DND-41 (cell line): ENCODE data around the gene MPV17.

Experiments
- ATAC-seq: fragments of 200-7000 bp; cut with Tn5 transposase; 3 replicates; pipeline ENCODE4 v1.9.1; 2021; ENCODE audit warnings: low read depth; ENCODE audit not compliant: insufficient read depth
- DNase-seq: peaks from one replicate; pipeline ENCODE4 v3.0.0-alpha.2; 2020
- H2AFZ ChIP-seq: 2 replicates; pipeline ENCODE4 v1.6.0; 2012; ENCODE audit warnings: low read depth, low read length
- H3K27ac ChIP-seq: 2 replicates; pipeline ENCODE4 v1.5.1; 2012; ENCODE audit warnings: low read length, inconsistent platforms
- H3K27me3 ChIP-seq: fragments of 200-600 bp; sonication (generic); 2 replicates; pipeline ENCODE4 v1.6.0; 2012; ENCODE audit warnings: low read length, mild to moderate bottlenecking, inconsistent platforms; ENCODE audit not compliant: insufficient read depth, poor library complexity
- H3K36me3 ChIP-seq: 2 replicates; pipeline ENCODE4 v1.5.1; 2012; ENCODE audit warnings: low read length, inconsistent platforms; ENCODE audit not compliant: insufficient read depth
- H3K4me1 ChIP-seq: 2 replicates; pipeline ENCODE4 v1.5.1; 2012; ENCODE audit warnings: mild to moderate bottlenecking, low read length; ENCODE audit not compliant: insufficient read depth
- H3K4me2 ChIP-seq: 2 replicates; pipeline ENCODE4 v1.6.0; 2012; ENCODE audit warnings: mild to moderate bottlenecking, moderate library complexity, low read length, inconsistent platforms; ENCODE audit not compliant: insufficient read depth
- H3K4me3 ChIP-seq, 2 experiments: fragments of 200-600 bp in 1 of 2; shearing (Covaris generic) in 1 of 2; 2 replicates each; pipeline ENCODE4 v1.5.1; 2012 to 2016; ENCODE audit warnings: inconsistent platforms in 2 of 2, low read length in 2 of 2, mild to moderate bottlenecking in 2 of 2, low read depth in 1 of 2, moderate library complexity in 1 of 2
- H3K79me2 ChIP-seq: 2 replicates; pipeline ENCODE4 v1.6.0; 2012; ENCODE audit warnings: low read length, inconsistent platforms; ENCODE audit not compliant: insufficient read depth
- H3K9ac ChIP-seq: 2 replicates; pipeline ENCODE4 v1.6.0; 2012; ENCODE audit warnings: low read depth, mild to moderate bottlenecking, inconsistent platforms, low read length, moderate library complexity
- H3K9me3 ChIP-seq: 2 replicates; pipeline ENCODE4 v1.5.1; 2012; ENCODE audit warnings: low read length, moderate library complexity, mild to moderate bottlenecking, inconsistent platforms; ENCODE audit not compliant: insufficient read depth, severe bottlenecking
- H4K20me1 ChIP-seq: 2 replicates; pipeline ENCODE4 v1.6.0; 2012; ENCODE audit warnings: low read length; ENCODE audit not compliant: insufficient read depth
- CTCF ChIP-seq: IDR thresholded peaks from 2 replicates; pipeline ENCODE4 v1.5.1; 2012; ENCODE audit warnings: borderline replicate concordance, low read length, moderate library complexity, mild to moderate bottlenecking; ENCODE audit not compliant: poor library complexity, severe bottlenecking; ENCODE audit errors: extremely low read depth
- EZH2 ChIP-seq: IDR thresholded peaks from 3 replicates; pipeline ENCODE4 v1.6.1; 2012; ENCODE audit warnings: borderline replicate concordance, low read depth, mild to moderate bottlenecking, moderate library complexity, low read length, inconsistent platforms; ENCODE audit not compliant: severe bottlenecking

MPV17 gene

GRCh38 chr2:27288610-27289009 lies 34.3 kb downstream of the MPV17 start:
- Histone ChIP-seq H3K4me1 (no peaks in the 10 kb centered on the region), H3K9ac (no peak overlapping the region), H3K4me2 (no peak overlapping the region), H4K20me1 (no peaks in the 10 kb centered on the region), H3K79me2 (no peaks in the 10 kb centered on the region), H3K36me3 (no peaks in the 10 kb centered on the region), H3K4me3 (no peak overlapping the region), H3K9me3 (no peaks in the 10 kb centered on the region), H2AFZ (no peak overlapping the region), H3K27me3 (peaks cover 52% of the 10 kb centered on the region), H3K27ac (no peak overlapping the region)
- ATAC-seq, result no peak
- TF ChIP-seq EZH2 (no peak), CTCF (no peak)
- no peak for DNase-seq

GRCh38 chr2:27285481-27285880 lies 37.4 kb downstream of the MPV17 start:
- no peak overlapping the region for H2AFZ ChIP-seq
- DNase-seq (no peak), ATAC-seq (no peak)
- no peak overlapping the region for H3K27ac ChIP-seq
- H3K9ac ChIP-seq, result no peak overlapping the region
- no peaks in the 10 kb centered on the region for H3K4me1 ChIP-seq
- no peaks in the 10 kb centered on the region for H3K79me2 ChIP-seq
- no peak overlapping the region for H3K4me2 ChIP-seq
- no peaks in the 10 kb centered on the region for H4K20me1 ChIP-seq
- TF ChIP-seq CTCF (no peak), EZH2 (no peak)
- H3K36me3 ChIP-seq, result no peaks in the 10 kb centered on the region
- no peaks in the 10 kb centered on the region for H3K9me3 ChIP-seq
- H3K4me3 ChIP-seq, result no peak overlapping the region
- peaks cover 51% of the 10 kb centered on the region for H3K27me3 ChIP-seq

GRCh38 chr2:27284996-27285395 lies 37.9 kb downstream of the MPV17 start:
- Histone ChIP-seq H3K79me2 (no peaks in the 10 kb centered on the region), H3K27ac (no peak overlapping the region), H4K20me1 (no peaks in the 10 kb centered on the region), H3K36me3 (no peaks in the 10 kb centered on the region), H2AFZ (no peak overlapping the region), H3K4me1 (peaks cover 3% of the 10 kb centered on the region; the same call in 1 of the 2 replicates), H3K9ac (no peak overlapping the region), H3K4me3 (no peak overlapping the region), H3K9me3 (no peaks in the 10 kb centered on the region), H3K27me3 (peaks cover 51% of the 10 kb centered on the region), H3K4me2 (no peak overlapping the region)
- TF ChIP-seq CTCF, result no peak
- TF ChIP-seq EZH2, result no peak
- no peak for DNase-seq
- no peak for ATAC-seq

- DNase-seq (no peak), ATAC-seq (no peak)
- H3K27me3 ChIP-seq, result peaks cover 38% of the 10 kb centered on the region
- H3K4me1 ChIP-seq, result peaks cover 8% of the 10 kb centered on the region; the same call in 1 of the 2 replicates
- no peak overlapping the region for H2AFZ ChIP-seq
- H3K4me2 ChIP-seq, result no peak overlapping the region
- H3K9me3 ChIP-seq, result no peaks in the 10 kb centered on the region
- H3K79me2 ChIP-seq, result no peaks in the 10 kb centered on the region
- no peaks in the 10 kb centered on the region for H3K36me3 ChIP-seq
- TF ChIP-seq EZH2 (peak; percentile 26), CTCF (no peak)
- no peak overlapping the region for H3K9ac ChIP-seq
- no peak overlapping the region for H3K27ac ChIP-seq
- no peak overlapping the region for H3K4me3 ChIP-seq
- no peaks in the 10 kb centered on the region for H4K20me1 ChIP-seq
Observed at GRCh38 chr2:27282892-27283291, 40.0 kb downstream of the MPV17 start.
